Mesenchymal stem cell (in vitro differentiated cells and primary cell): ENCODE data around the gene NDUFV3.
A peak's percentile ranks its signal among the peaks of the same experiment; 100 is the strongest.

ENCODE experiments used
- DNase-seq: peaks from one replicate; pipeline ENCODE4 v3.0.0-alpha.2; 2013
- H2AFZ ChIP-seq: one replicate; pipeline ENCODE4 v1.6.1; 2013; ENCODE audit warnings: low read depth, mild to moderate bottlenecking, control low read depth, inconsistent platforms, low read length, moderate library complexity
- H2AK5ac ChIP-seq: 2 replicates; pipeline ENCODE4 v1.6.1; 2013; ENCODE audit warnings: low read length, moderate library complexity, mild to moderate bottlenecking, inconsistent platforms; ENCODE audit not compliant: severe bottlenecking
- H2BK120ac ChIP-seq: one replicate; pipeline ENCODE4 v1.6.1; 2013; ENCODE audit warnings: low read depth, mild to moderate bottlenecking, inconsistent platforms, low read length, moderate library complexity
- H2BK12ac ChIP-seq, 2 experiments: one replicate each; pipeline ENCODE4 v1.6.1; 2013; ENCODE audit warnings: inconsistent platforms in 2 of 2, low read length in 2 of 2, mild to moderate bottlenecking in 2 of 2, moderate library complexity in 2 of 2, control low read depth in 1 of 2
- H2BK15ac ChIP-seq: one replicate; pipeline ENCODE4 v1.6.1; 2013; ENCODE audit warnings: mild to moderate bottlenecking, low read depth, inconsistent platforms; ENCODE audit not compliant: poor library complexity, severe bottlenecking
- H2BK5ac ChIP-seq: 2 replicates; pipeline ENCODE4 v1.6.1; 2013; ENCODE audit warnings: low read depth, mild to moderate bottlenecking, low read length, control low read depth, inconsistent platforms; ENCODE audit not compliant: poor library complexity, severe bottlenecking
- H3K14ac ChIP-seq, 2 experiments: one replicate each; pipeline ENCODE4 v1.6.1; 2013; ENCODE audit warnings: inconsistent platforms in 2 of 2, low read length in 2 of 2, control low read depth in 1 of 2, mild to moderate bottlenecking in 1 of 2, moderate library complexity in 1 of 2
- H3K18ac ChIP-seq, 2 experiments: one replicate each; pipeline ENCODE4 v1.6.1; 2013; ENCODE audit warnings: inconsistent platforms in 2 of 2, low read length in 2 of 2, control low read depth in 1 of 2, low read depth in 1 of 2, mild to moderate bottlenecking in 1 of 2
- H3K23ac ChIP-seq, 2 experiments: one replicate each; pipeline ENCODE4 v1.6.1; 2013; ENCODE audit warnings: inconsistent platforms in 2 of 2, low read length in 2 of 2, mild to moderate bottlenecking in 2 of 2, moderate library complexity in 2 of 2, control low read depth in 1 of 2
- H3K27ac ChIP-seq: 2 replicates; pipeline ENCODE4 v1.5.1; 2013; ENCODE audit warnings: mild to moderate bottlenecking, moderate library complexity, low read length, control low read depth, inconsistent platforms; ENCODE audit not compliant: poor library complexity, severe bottlenecking
- H3K27me3 ChIP-seq, 2 experiments: 2 replicates each; pipeline versions ENCODE4 v1.6.1 to v1.7.0; 2013; ENCODE audit warnings: low read length in 2 of 2, mild to moderate bottlenecking in 2 of 2, moderate library complexity in 2 of 2, control low read depth in 1 of 2, inconsistent platforms in 1 of 2; ENCODE audit not compliant: control insufficient read depth in 1 of 2, insufficient read depth in 1 of 2
- H3K36me3 ChIP-seq, 2 experiments: 2 replicates each; pipeline versions ENCODE4 v1.6.1 to v1.7.0; 2013; ENCODE audit warnings: low read length in 2 of 2, control low read depth in 1 of 2, inconsistent platforms in 1 of 2, low read depth in 1 of 2, mild to moderate bottlenecking in 1 of 2; ENCODE audit not compliant: insufficient read depth in 2 of 2, control insufficient read depth in 1 of 2
- H3K4ac ChIP-seq, 2 experiments: one replicate each; pipeline ENCODE4 v1.6.1; 2013; ENCODE audit warnings: inconsistent platforms in 2 of 2, low read length in 2 of 2, mild to moderate bottlenecking in 2 of 2, moderate library complexity in 2 of 2, control low read depth in 1 of 2, low read depth in 1 of 2
- H3K4me1 ChIP-seq: 2 replicates; pipeline ENCODE4 v1.6.1; 2013; ENCODE audit warnings: low read depth, low read length, control low read depth; ENCODE audit not compliant: control insufficient read depth, insufficient read depth
- H3K4me2 ChIP-seq: 2 replicates; pipeline ENCODE4 v1.6.1; 2013; ENCODE audit warnings: low read length, mild to moderate bottlenecking, inconsistent platforms; ENCODE audit not compliant: poor library complexity, severe bottlenecking
- H3K4me3 ChIP-seq, 2 experiments: 2 replicates each; pipeline versions ENCODE4 v1.5.1 to v1.7.0; 2013; ENCODE audit warnings: low read length in 2 of 2, mild to moderate bottlenecking in 2 of 2, control low read depth in 1 of 2, low read depth in 1 of 2; ENCODE audit not compliant: insufficient read depth in 1 of 2
- H3K79me1 ChIP-seq: replicated peaks from 2 replicates; pipeline ENCODE4 v1.6.1; 2013; ENCODE audit warnings: mild to moderate bottlenecking, control low read depth, low read length, inconsistent platforms; ENCODE audit not compliant: poor library complexity, severe bottlenecking
- H3K9ac ChIP-seq: 2 replicates; pipeline ENCODE4 v1.7.0; 2013; ENCODE audit warnings: mild to moderate bottlenecking, low read length, moderate library complexity
- H3K9me3 ChIP-seq: 2 replicates; pipeline ENCODE4 v1.7.0; 2013; ENCODE audit warnings: mild to moderate bottlenecking, low read length; ENCODE audit not compliant: control insufficient read depth
- H4K8ac ChIP-seq: one replicate; pipeline ENCODE4 v1.6.1; 2013; ENCODE audit warnings: inconsistent platforms, mild to moderate bottlenecking, low read length, moderate library complexity
- H4K91ac ChIP-seq: one replicate; pipeline ENCODE4 v1.6.1; 2013; ENCODE audit warnings: mild to moderate bottlenecking, low read length, inconsistent platforms
- WGBS: methylation state at CpG from one replicate; pipeline ENCODE4 v1.1.7; 2013; ENCODE audit warnings: mixed read lengths; 5-methylcytosine and 5-hydroxymethylcytosine counted together

The NDUFV3 gene

DNA sequence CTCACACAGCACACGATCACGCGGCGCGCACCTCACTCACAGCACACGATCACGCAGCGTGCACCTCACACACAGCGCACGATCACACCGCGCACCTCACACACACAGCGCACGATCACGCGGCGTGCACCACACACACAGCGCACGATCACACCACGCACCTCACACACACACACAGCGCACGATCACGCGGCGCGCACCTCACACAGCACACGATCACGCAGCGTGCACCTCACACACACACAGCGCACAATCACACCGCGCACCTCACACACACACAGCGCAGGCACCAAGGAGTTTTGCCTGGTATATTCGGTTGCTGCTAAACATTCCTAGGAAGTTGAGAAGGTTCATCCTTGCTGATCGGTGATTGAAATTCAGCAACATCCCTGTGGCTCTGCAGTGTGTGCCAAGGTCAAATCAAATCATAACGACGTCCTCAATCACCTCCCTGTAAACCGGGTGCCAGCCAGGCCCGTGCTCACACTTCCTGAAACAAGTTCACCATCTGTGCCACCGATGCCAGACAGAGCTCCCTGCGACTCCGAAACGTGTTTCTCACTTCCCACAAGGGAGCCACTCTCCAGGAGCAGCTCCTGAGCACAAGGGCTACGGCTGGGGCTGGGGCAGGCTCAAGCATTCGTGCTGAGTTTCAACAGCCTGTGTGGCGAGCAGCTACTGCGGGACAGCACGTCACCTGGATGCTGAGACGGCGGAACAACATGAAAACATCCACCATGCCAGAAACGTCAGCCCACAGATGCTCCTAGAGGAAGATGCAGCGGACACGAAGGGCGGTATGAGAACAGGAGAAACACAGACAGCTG, 44.0 kb upstream of the NDUFV3 start:
- Histone ChIP-seq H2AK5ac (no peak overlapping the region), H4K91ac (no peak overlapping the region), H2BK120ac (no peak overlapping the region), H2BK5ac (no peak overlapping the region), H3K23ac (no peak overlapping the region), H2BK15ac (no peak overlapping the region), H3K9ac (no peak overlapping the region), H3K27ac (no peak overlapping the region), H3K4me1 (peaks cover 2% of the 10 kb centered on the region), H3K36me3 (peaks cover 82 to 95% of the 10 kb centered on the region in 2 experiments), H3K9me3 (no peaks in the 10 kb centered on the region), H2AFZ (no peak overlapping the region), H3K4me2 (no peak overlapping the region), H2BK12ac (no peak overlapping the region), H3K4ac (no peak overlapping the region), H3K14ac (no peak overlapping the region), H3K18ac (no peak overlapping the region), H3K79me1 (peaks cover 48% of the 10 kb centered on the region), H4K8ac (no peak overlapping the region), H3K27me3 (no peaks in the 10 kb centered on the region), H3K4me3 (peak overlapping the region in 1 of 2 experiments; percentile 10)
- DNase-seq, result no peak
- WGBS, result 93% methylated on average over 44 of the region's 54 CpGs

DNA sequence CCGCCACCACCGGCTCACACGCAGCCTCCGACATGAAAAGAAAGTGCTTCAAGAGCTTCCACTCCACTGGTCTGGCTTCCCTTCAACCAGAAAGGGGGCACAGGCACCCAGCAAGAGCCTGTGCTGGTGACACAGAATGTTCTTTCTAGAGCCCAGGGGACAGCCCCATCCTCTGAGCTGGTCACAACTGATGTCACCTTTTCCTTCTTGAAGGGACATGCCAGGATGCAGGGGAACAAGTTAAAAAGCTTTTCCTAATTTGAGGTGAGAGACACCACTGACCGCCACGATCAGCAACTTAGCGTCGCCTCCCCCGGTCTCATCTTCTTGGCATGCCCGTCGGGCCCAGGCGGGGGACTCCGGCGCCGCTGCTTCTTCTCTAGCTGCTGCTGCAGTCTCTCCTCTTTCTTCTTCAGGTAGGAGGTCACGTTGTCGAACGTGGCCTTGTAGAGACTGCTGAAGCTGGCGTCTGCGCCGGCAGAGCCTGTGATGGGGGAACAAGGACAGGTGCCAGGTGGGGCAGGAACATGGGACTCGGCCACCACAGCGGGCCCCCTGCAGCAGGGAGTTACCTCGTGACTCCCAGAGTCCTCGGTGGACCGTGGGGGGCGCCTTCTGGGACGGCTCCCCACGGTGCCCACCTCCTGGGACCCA, 43.2 kb upstream of the NDUFV3 start:
- no peak overlapping the region for H2BK15ac ChIP-seq
- no peak overlapping the region for H2BK120ac ChIP-seq
- DNase-seq, result no peak
- H3K23ac ChIP-seq, result no peak overlapping the region
- H3K4me2 ChIP-seq, result no peak overlapping the region
- WGBS, result 96% methylated on average over 29 of the region's 29 CpGs
- no peaks in the 10 kb centered on the region for H3K27me3 ChIP-seq
- no peak overlapping the region for H3K27ac ChIP-seq
- no peaks in the 10 kb centered on the region for H3K9me3 ChIP-seq
- no peak overlapping the region for H4K8ac ChIP-seq
- no peak overlapping the region for H3K14ac ChIP-seq
- H3K36me3 ChIP-seq, result peaks cover 85 to 96% of the 10 kb centered on the region in 2 experiments
- no peak overlapping the region for H3K18ac ChIP-seq
- peaks cover 48% of the 10 kb centered on the region for H3K79me1 ChIP-seq
- peaks cover 2% of the 10 kb centered on the region for H3K4me1 ChIP-seq
- no peak overlapping the region for H3K4ac ChIP-seq
- H2BK12ac ChIP-seq, result no peak overlapping the region
- H3K9ac ChIP-seq, result no peak overlapping the region
- no peak overlapping the region for H2BK5ac ChIP-seq
- no peak overlapping the region for H2AFZ ChIP-seq
- H3K4me3 ChIP-seq, result no peak overlapping the region
- H4K91ac ChIP-seq, result no peak overlapping the region
- no peak overlapping the region for H2AK5ac ChIP-seq

DNA sequence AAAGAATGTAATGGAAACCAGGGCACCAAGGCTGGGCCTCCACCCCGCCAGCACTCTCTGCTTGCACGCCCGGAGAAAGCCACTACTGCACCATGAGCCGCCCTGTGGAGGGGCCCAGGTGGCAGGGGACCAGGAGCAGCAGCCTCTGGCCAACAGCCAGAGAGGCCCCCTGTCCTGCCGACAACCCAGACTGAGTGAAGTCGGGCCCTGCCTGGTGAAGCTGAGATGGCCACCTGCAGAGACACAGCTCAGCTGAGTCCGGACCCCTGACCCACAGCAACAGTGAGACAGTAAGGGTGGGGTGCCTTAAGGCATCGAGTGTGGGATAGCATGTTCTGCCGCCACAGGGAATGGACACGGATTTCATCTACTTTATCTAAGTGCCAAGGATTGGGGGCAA, 42.6 kb upstream of the NDUFV3 start:
- 97% methylated on average over 10 of the region's 10 CpGs for WGBS
- Histone ChIP-seq H2BK12ac (no peak overlapping the region), H3K9me3 (no peaks in the 10 kb centered on the region), H3K23ac (no peak overlapping the region), H2BK120ac (no peak overlapping the region), H2BK5ac (no peak overlapping the region), H3K4ac (no peak overlapping the region), H2AK5ac (no peak overlapping the region), H3K79me1 (peaks cover 51% of the 10 kb centered on the region), H3K18ac (no peak overlapping the region), H3K27ac (no peak overlapping the region), H2AFZ (no peak overlapping the region), H3K36me3 (peaks cover 87 to 97% of the 10 kb centered on the region in 2 experiments), H3K4me2 (no peak overlapping the region), H3K14ac (no peak overlapping the region), H3K4me3 (no peak overlapping the region), H2BK15ac (no peak overlapping the region), H3K9ac (no peak overlapping the region), H4K8ac (peak overlapping the region; percentile 45), H3K4me1 (peaks cover 2% of the 10 kb centered on the region), H4K91ac (no peak overlapping the region), H3K27me3 (no peaks in the 10 kb centered on the region)
- no peak for DNase-seq

DNA sequence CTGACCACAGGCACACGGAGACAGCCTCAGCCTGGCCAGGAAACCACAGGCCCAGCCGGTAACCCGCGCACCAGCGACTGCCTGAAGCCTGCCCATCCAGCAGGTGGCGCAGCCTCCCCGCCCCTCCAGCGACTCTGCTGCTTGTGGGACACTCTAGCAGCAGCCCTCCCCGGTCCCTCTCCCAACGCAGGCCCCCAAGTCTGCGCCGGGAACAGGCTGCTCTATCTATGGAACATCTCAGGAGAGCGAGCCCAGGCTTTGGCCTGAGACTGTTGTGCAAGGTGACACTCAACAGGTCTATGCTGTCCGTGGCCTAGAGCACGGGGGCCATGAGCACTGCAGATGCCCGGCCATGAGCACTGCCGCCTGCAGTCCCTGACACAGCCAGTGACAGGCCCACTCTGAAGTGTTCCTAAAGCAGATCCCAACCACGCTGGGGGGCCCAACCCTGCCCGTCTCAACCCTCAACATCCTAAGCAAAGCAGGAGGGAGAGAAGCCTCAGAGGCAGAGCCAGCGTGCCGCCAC, 42.2 kb upstream of the NDUFV3 start:
- Histone ChIP-seq H3K9me3 (no peaks in the 10 kb centered on the region), H2BK120ac (no peak overlapping the region), H3K14ac (no peak overlapping the region), H3K27me3 (no peaks in the 10 kb centered on the region), H2BK5ac (no peak overlapping the region), H3K36me3 (peaks cover 89 to 97% of the 10 kb centered on the region in 2 experiments), H2BK12ac (no peak overlapping the region), H4K8ac (no peak overlapping the region), H3K23ac (no peak overlapping the region), H3K4me3 (no peak overlapping the region), H3K9ac (no peak overlapping the region), H3K79me1 (peaks cover 53% of the 10 kb centered on the region), H2BK15ac (no peak overlapping the region), H4K91ac (no peak overlapping the region), H3K4ac (no peak overlapping the region), H3K4me1 (peaks cover 2% of the 10 kb centered on the region), H3K27ac (no peak overlapping the region), H3K4me2 (no peak overlapping the region), H2AFZ (no peak overlapping the region), H3K18ac (no peak overlapping the region), H2AK5ac (no peak overlapping the region)
- WGBS, result 85% methylated on average over 21 of the region's 21 CpGs
- peak; percentile 22 for DNase-seq
